GM18858 (cell line): Measurements from ENCODE around the gene ABCA7.

Experiments
- ATAC-seq: cut with Tn5 transposase; IDR thresholded peaks from one replicate; pipeline ENCODE4 v1.9.1; 2021; ENCODE audit not compliant: unreplicated experiment

Gene ABCA7

GRCh38 chr19:1032264-1032867, 7.5 kb upstream of the ABCA7 start:
- ATAC-seq, result no peak

- no peak for ATAC-seq
Measured at GRCh38 chr19:1035998-1036621, 3.8 kb upstream of the ABCA7 start.

- ATAC-seq, result no peak
Measured at GRCh38 chr19:1037621-1038064, 2.3 kb upstream of the ABCA7 start.

- no peak for ATAC-seq
Measured at GRCh38 chr19:1038978-1039645, 795 bp upstream of the ABCA7 start.

GRCh38 chr19:1040476-1041271, 767 bp downstream of the ABCA7 start:
- peak; percentile 28 for ATAC-seq

- ATAC-seq, result no peak
Measured at GRCh38 chr19:1041272-1041834, 1.4 kb downstream of the ABCA7 start.

- no peak for ATAC-seq
Measured at GRCh38 chr19:1041835-1042685, 2.2 kb downstream of the ABCA7 start.

GRCh38 chr19:1042689-1043511, 3.0 kb downstream of the ABCA7 start:
- no peak for ATAC-seq

GRCh38 chr19:1045247-1045603, 5.3 kb downstream of the ABCA7 start:
- no peak for ATAC-seq

GRCh38 chr19:1046117-1046626, 6.3 kb downstream of the ABCA7 start:
- no peak for ATAC-seq

- ATAC-seq, result no peak
Measured at GRCh38 chr19:1046836-1047695, 7.2 kb downstream of the ABCA7 start.

- no peak for ATAC-seq
Measured at GRCh38 chr19:1047696-1048147, 7.8 kb downstream of the ABCA7 start.

GRCh38 chr19:1049106-1049505, 9.2 kb downstream of the ABCA7 start:
- ATAC-seq, result no peak

GRCh38 chr19:1049800-1050199, 9.9 kb downstream of the ABCA7 start:
- no peak for ATAC-seq

- ATAC-seq, result no peak
Measured at GRCh38 chr19:1050989-1051788, 11.3 kb downstream of the ABCA7 start.

- no peak for ATAC-seq
Measured at GRCh38 chr19:1051791-1052190, 11.9 kb downstream of the ABCA7 start.

GRCh38 chr19:1052349-1052975, 12.6 kb downstream of the ABCA7 start:
- no peak for ATAC-seq
